GM19043 (cell line): Measurements from ENCODE around the gene SLC1A5.

Experiments
- ATAC-seq: cut with Tn5 transposase; IDR thresholded peaks from one replicate; pipeline ENCODE4 v1.9.1; 2021; ENCODE audit warnings: low read depth; ENCODE audit not compliant: unreplicated experiment

The SLC1A5 gene

DNA sequence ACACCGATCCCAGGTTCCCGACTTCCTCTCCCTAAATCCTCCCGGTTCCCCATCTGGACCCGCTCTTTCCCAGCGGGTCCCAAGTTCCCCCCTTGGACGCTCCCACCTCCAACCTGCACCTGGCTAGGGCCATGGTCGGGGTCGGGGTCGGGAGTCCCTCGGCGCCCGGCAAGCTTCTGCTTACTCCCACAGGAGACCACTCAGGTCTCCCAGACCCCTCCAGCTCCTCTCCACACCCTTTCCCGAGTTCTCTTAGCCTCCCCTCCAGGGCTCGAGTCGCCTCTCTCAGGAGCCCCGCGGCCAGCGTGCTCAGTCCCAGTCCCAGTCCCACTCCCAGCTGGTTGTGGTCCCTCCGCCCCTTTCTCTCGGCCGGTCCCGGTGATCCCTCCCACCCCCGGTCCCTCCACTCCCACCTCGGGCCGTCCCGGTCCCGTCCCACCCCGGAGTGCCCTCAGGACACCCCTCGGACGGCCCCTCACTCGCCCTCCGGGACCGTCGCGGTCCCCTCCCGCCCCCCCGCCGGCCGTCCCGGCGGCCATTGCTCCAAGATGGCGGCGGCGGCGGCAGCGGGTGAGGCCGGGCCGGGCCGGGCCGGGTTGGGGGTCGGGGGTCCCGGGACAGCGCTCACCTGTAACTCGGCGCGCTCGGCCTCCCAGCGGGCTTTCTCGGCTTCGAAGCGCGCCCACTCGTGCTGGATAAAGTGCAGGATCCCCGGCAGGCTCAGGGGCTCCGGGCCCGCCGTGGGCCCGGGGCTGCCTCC, 42.7 kb downstream of the SLC1A5 start, which contains the start of gene FKRP:
FKRP (plus strand) TSS at position 537 of the 760 bp plus-strand sequence. CDS start 9,394 bp downstream, outside the sequence.
- ATAC-seq, result no peak

DNA sequence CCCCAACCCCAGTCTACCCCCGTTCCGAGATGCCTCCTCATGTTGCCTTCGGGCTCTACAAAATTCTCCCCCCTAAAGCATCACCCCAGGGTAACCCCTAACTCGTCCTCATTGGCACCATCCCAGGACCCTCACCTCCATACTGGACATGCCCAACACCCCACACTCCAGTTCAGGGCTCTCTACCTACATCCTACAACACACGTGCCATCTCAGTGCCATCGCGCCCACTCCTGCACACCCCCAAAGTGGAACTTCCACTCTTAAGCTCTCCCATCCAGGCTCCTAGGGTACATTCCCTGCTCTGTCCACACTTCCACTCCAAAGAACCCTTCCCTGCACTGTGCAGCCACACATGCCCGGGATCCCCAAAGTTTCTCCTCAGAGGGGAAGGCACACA, 43.4 kb downstream of the SLC1A5 start:
- no peak for ATAC-seq

DNA sequence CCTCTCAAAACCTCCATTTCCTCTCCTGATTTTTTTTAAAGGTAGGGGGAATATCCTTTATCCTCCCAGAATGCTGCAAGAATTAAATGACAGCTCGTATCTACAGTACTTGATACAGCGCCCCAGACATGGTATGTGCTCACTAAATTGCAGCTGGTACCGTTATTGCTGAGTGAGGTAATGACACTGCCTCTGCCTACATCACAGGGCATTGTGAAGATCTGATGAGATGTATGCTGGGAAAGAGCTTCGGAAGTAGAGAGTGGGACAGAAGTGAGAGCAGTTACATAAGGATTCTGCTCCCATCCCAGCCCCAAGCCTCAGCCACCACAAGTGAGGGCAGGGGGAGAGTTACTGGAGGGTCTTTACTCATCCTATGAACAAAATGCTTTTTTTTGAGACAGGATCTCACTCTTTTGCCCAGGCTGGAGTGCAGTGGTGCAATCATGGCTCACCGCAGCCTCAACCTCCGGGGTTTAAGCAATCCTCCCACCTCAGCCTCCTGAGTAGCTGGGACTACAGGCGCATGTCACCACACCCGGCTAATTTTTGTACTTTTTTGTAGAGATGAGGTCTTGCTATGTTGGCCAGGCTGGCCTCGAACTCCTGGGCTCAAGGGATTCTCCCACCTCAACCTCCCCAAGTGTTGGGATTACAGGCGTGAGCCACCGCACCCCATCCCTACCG, 44.2 kb downstream of the SLC1A5 start:
- ATAC-seq, result no peak

DNA sequence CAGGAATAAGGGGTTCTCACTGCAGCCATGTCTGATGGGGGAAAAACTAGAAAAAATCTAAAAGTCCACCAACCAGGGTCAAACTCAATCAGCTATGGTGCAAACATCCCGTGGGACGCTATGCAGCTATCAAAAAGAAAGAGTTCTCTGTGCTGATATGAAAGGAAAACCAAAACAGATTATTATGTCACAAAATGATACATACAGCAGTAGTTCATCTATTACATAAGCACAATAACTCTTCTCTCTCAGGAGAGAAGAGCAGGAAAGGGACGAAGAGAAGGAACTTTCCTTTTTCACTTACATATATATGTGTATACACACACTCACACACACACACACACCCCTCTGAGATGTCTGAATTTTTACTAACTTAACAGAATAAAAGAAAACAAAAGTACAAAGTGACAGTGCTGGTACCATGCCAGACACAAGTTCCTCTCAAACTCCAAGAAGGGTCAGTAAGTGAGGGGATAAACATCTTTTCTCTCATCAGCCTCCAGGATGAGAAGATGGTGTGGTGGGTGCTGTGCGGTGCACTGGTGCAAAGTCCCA, 45.4 kb downstream of the SLC1A5 start:
- no peak for ATAC-seq

DNA sequence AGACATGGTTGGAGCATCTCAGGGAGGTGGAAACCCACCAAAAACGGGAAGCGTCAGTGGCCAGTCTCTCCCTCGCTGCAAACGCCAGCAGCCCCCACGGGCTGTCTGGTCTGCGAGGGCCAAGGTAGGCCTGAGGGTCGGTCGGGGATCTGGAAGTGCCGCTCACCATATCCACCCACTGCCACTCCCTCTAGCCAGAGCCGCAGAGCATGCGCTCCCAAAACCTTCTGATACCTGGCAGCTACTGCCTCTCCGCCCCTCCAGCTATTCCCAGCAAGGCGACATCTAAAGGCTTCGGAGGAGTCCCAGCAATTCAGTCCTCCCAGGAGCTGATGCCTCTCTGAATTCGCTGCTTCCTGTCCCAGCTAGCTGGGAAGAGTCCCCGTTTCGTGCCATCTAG, 46.9 kb downstream of the SLC1A5 start:
- ATAC-seq, result no peak

DNA sequence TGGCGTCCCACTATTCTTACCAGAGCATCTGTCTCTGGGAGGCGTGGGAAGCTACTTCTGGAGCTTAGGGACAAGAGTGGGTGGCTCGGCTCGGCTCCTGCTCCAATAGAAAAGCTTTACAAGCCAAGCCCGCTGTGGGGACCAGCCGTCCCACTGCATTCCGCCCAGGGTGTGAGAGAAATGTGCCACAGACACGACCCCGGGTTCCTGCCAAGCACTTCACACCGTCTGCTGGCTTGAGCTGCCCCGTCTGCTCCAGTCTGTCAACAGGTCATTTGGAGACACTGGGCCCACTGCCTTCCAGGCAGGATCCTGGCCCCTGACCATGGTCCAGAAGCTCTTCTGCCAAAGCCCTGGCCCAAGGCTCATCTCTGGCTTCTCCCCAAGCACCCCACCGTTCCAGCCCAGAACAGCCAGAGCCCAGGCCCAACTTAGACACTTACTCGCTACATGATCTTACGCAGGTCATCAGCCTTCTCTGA, 49.1 kb downstream of the SLC1A5 start:
- no peak for ATAC-seq

DNA sequence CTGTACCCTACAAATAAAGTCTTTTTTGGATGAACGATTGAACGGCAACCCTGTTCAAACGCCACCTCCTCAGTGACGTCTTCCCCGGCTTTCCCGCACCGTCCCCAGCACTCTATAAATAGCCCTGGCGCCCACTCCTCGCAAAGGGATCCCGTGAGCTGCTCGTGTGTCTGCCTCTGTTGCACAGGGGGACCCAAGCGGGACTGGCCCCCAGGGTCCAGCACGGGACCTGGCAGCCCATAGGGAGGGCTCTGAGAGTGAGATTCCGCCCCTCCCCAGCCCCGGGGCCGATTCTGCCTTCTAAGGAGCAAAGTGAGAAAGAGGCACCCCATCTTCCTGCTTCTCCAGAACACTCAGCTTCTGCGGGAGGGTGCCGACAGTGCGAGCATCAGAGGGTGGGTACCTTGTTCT, 50.6 kb downstream of the SLC1A5 start:
- ATAC-seq, result no peak

DNA sequence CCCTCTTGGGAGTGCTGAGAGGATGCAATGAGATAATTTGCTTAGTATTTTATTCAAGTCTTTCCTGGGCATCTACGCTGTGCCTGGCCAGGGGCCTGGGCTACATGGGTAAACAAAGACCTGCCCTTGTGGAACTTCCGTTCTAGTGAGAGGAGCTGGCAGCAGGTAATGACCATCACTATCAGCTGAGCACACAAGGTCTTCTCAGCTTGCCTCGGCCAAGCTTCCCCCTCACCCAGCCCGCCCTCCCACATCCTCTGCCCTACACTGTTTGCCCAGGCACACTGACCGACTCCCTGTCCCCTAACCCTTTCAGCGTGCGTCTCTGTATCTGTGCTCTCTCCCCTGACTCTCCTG, 51.1 kb downstream of the SLC1A5 start:
- no peak for ATAC-seq

DNA sequence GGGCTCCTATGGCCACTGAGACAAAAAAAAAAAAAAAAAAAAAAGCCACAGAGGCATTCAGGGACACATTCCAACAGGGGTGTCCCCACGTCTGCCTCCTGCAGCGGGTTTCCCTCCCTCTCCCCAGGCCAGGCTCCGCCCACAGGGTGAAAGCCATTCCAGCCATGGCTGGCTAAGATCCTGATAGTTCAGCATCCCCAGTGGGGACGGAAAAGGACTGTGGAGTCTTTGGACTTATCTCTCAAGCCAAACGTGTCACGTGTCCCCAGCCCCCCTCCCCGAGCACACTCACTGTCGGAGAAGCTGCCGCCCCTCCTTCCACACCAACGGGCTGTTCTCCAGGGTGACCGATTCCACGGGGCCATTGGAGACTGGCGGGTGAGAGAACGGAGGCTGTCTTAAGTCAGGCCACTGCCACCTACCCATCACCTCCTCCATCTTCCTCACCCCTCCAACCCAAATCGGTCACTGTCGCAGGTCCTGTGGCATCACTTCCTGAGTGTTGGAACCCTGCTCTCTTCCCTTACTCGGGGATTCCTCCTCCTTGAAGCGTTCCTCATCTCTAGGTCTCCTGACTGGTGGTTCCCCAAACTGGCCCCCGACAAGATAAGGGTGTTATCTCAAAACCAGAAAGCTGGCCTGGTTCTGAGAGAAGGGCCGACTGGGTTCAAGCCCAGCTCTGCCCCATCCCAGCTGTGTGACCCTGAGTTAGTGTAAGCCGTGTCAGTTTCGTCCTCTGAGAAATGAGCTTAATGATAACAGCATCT, 51.7 kb downstream of the SLC1A5 start:
- ATAC-seq, result no peak

DNA sequence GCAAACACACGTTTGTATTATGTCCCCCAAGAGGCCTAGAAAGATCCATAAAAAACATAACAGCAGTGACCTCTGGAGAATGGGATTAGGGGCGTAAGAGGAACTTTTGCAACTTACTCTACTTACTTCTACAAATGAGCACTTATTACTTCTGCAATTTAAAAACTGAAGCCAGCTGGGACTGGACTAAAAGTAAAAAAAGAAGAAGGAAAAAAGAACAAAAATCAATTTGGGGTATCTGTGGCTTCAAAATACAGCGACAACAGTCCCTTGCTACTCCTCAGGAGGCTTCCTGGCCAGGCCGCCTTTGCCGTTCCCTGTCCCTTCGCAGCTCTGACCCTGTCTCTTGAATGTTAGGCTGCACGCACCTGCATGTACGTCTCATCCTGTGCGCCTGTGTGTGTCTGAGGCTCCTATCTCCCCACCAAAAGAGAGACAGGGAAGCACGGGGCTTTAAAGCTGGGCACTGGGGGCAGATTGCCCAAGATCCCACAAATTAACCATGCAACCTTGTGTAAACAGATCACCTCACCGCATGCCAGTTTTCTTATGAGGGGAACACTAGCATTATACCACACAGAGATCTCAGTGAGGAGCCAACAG, 54.6 kb downstream of the SLC1A5 start:
- ATAC-seq, result no peak

DNA sequence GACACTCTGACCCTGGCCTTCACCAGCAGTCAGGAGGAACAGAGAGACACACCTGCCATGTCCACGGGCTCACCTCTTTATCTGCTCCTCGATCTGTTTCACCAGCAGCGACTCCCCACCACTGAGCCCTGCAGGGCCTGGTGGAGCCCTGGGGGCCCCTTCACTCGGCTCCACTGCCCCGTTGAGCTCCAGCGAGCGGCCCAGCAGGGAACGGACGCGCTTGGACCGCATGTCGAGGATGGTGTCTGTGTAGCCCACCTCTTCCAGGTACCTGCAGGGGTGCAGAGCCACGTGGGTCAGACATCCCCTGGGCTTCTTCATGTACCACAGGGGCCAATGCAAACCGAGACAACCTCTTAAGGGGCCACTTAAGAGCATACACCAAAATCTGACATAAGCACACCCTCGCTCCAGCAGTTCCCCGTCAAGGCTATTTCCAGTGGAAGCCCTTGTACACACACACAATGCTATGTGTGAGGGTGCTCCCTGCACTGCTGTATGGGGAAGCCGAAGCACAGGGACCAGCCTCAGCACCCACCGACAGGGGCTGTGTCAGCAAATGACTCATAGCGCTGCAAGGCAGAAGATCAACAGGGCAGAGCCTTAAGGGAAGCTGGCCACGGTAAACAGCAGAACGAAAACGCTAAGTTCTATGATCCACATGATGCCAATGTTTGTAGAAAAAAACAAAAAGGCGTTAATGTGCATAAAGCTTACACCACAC, 55.3 kb downstream of the SLC1A5 start:
- ATAC-seq, result no peak

DNA sequence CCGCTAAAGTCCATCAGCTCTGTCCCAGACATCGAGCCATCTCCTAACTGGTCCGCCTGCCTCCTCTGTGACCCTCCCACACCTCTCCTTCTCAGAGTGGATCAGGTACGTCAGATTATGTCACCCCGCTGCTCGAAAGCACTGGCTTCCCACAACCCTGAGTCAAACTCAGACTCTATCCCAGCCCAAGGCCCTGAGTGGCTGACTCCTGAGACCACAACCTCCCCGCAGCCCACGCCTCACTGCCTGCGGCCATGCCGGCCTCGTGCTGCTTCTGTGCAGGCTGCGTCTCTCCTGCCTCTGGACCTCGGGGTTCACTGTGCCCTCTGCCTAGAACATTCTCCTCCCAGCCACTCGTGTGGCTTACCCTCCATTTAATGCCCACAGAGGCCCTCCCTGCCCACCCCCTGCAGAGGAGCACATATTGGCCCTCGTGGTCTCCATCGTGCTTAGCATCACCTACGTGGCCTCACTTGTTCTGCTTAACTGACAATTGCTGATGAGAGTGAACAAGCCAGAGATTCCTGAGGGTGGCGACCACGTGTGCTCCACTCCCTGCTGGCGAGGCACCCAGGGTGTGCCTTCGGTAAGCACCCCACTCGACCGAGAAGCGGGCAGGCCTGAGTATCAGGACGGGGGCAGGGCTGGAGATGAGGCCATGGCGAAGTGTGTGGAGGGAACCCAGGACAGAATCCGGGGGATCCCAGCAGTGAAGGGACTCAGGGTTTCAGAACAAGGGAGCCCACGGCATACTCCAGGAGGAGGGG, 56.0 kb downstream of the SLC1A5 start:
- no peak for ATAC-seq

DNA sequence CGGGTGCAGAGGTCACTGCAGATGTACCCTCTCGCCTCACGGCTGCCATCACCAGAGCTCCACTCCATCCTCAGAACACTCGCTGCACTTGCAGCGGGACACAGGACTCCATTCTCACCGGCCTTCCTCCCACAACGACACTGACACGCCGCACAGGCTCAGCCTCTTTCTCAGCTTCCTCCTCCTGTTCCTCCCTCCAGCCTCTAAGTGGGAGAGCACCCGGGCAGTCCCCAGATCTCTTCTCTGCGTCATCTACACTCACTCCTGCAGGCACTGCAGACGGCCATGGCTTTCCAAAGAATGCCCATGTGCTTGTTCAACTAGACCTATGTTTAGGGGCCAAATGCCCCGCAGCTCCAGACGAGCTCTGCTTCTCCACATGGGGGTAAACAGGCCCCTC, 56.8 kb downstream of the SLC1A5 start:
- ATAC-seq, result no peak

DNA sequence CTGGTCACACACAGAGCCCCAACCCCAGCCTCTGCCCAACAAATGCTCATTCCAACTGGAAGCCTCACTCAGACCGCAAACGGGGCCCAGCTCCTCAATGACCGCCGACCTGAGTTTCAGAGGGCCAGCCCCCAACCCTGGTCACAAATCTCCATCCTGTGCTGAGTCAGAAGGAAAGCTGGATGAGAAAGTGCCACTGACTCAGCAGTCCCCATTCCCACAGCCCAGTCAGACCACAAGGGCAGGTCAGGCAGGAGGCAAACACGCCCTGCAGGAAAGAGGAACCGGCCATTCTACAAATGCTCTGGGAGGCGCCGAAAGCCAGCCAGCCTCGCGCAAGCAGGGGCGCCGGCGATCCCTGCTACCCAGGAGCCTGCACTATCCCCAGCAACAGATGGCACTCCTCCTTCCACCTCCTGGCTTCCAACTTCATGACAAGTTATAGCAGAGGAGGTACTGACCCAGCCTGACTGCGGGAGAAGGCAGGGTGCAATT, 57.3 kb downstream of the SLC1A5 start:
- no peak for ATAC-seq

DNA sequence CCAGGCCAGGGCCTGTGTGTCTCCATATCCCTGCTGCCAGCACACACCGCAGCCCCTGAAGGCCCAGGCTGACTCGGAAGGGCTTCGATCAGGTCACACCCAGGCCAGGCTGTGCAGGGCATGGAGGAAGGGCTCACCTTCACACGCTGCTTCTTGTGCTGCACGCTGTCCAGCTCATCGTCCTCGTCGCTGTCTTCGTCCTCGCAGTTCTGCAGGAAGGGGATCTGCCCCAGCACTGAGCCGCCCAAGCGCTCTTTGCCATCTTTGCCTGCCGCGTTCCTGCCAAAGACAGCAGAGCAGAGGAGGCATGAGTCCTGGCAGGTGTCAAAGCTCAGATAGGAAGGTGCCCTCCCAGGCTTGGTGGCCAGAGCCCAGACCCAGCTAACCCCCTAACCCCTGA, 57.8 kb downstream of the SLC1A5 start:
- ATAC-seq, result no peak

DNA sequence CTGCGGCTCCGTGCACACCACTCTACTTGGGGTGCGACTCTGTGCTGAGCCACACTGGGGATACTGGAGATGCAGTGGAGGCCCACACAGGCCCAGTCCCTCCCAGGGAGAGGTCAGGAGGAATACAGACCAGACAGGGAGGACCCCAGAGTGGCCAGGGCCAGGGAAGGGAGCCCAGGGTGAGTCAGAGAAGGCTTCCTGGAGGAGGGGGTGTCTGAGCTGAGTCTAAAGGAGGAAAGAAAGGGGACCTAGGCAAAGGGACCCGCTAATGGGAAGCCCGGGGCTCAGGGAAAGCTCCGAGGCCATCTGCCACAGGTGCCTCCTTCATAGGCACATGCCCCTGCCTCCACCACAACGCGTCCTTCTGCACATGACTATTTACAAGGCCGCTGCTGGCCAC, 58.2 kb downstream of the SLC1A5 start:
- ATAC-seq, result no peak

DNA sequence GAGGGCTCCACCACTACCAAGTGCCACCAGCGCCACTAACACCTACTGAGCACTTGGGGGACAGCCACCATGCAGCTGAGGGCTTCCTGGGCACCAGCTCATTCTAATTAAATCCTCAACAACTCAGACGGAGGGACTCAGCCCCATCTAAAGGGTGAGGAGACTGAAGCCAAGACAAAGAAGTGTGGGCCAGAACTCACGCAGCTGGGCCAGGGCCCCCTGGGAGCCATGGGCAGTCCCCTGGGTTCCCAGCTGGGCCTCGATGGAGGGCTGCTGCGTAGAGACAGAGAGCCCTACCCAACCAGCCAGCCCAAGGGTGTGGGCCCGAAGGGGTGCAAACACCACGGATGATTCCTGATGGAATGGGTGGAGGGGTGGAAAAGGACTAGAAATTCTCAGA, 58.7 kb downstream of the SLC1A5 start:
- ATAC-seq, result no peak

DNA sequence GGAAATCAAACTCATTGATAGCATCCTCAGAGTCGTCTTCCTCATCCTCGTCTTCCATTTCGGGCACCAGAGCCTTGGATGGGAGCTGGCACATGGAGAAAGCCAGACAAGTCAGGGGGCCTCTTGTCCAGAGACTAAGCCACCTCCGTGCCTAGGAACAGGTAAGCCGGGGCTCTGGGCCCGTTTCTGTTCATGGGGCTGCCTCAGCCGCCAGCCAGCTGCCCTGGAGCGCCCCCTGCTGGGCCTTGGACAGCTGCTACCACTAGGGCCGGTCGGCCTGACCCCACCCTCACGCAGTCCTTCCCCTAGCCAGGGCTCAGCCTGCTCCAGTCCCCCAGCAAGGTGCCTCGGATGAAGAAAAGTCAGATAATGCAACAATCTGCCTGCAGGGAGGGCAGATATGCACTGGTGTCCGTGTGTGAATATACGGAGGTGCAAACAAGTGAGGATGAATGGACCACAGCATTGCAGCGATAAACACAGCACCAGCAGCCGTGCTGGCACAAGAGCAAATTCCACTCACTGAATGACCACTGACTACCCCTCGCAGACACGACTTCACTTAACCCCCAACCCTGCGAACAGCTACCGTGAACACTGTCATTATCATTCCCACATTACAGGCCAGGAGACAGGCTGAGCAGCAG, 59.6 kb downstream of the SLC1A5 start:
- ATAC-seq, result no peak

DNA sequence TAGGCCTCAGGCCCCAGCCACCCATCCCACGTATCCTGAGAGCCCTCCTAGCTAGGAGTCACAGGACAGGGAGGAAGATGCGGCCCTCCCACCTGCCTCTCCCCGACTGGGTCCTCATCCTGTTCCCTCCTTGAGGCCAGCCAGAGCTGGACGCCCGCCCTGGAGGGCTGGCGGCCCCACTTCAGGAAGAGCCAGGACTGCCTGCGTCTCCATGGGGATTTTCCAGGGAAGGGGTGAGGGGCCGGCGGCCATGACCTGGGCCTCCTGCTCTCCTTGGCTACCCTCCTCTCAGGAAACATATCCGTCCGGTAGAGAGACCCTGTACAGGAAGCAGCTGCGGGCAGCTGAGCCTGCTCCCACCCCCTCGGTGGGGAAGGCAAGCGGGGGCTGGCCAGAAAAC, 60.2 kb downstream of the SLC1A5 start:
- ATAC-seq, result no peak
